Activated B cell treated with CpG ODN at 0.5 μM for 24 hours (primary cell): Measurements from ENCODE around the gene STARD4. TPM values are rescaled to one million over a fixed set of nuclear protein-coding genes. Genes with fewer than 3 reads are reported as not detected.

Experiments
- ATAC-seq: fragments of 200-7000 bp; cut with Tn5 transposase; one replicate; pipeline ENCODE4 v1.10.0; 2021; ENCODE audit warnings: low read depth, mild to moderate bottlenecking, moderate library complexity
- CTCF ChIA-PET: fragments of 350-600 bp; sonication (Branson Sonifier 250); formaldehyde crosslinking; loops from one replicate; lab custom pipeline; 2021; ENCODE audit warnings: antibody characterized with exemption; lab: Charles Lee
- POLR2A ChIA-PET: fragments of 350-600 bp; sonication (Branson Sonifier 250); formaldehyde crosslinking; loops from one replicate; lab custom pipeline; 2021; ENCODE audit warnings: antibody characterized with exemption; lab: Charles Lee
- DNase-seq: peaks from one replicate; pipeline ENCODE4 v3.0.0; 2022
- H3K27ac Mint-ChIP-seq: one replicate; pipeline ENCODE4 v1.8.0; 2020; ENCODE audit warnings: mixed read lengths
- H3K27me3 Mint-ChIP-seq: one replicate; pipeline ENCODE4 v1.8.0; 2021; ENCODE audit warnings: mixed read lengths
- H3K36me3 Mint-ChIP-seq: one replicate; pipeline ENCODE4 v1.8.0; 2021; ENCODE audit warnings: low read depth, mixed read lengths
- H3K4me1 Mint-ChIP-seq: one replicate; pipeline ENCODE4 v1.8.0; 2021; ENCODE audit warnings: mixed read lengths
- H3K4me3 Mint-ChIP-seq: one replicate; pipeline ENCODE4 v1.8.0; 2020; ENCODE audit warnings: mild to moderate bottlenecking, mixed read lengths
- H3K9me3 Mint-ChIP-seq: one replicate; pipeline ENCODE4 v1.8.0; 2020; ENCODE audit warnings: mixed read lengths
- intact Hi-C: fragments of 100-400 bp; cut with micrococcal nuclease; formaldehyde crosslinking; loops from one replicate; pipeline ENCODE4 v1.15.1; 2024
- total RNA-seq: library from RNA; stranded (reverse); gene quantifications from 2 replicates; pipeline ENCODE4 v1.2.3, GENCODE V29; 2022
- TF ChIP-seq, protein P1 (sequence below): fragments of 200-600 bp; IDR thresholded peaks from one replicate; pipeline ENCODE4 v1.8.0; 2022; ENCODE audit warnings: antibody characterized with exemption, mild to moderate bottlenecking

Gene STARD4
- total RNA-seq, 1 donor from 2014 or later: 40.3 TPM

GRCh38 chr5:111461255-111461671 lies 51.1 kb downstream of the STARD4 start:
- no peaks in the 10 kb centered on the region for H3K36me3 Mint-ChIP-seq
- H3K9me3 Mint-ChIP-seq: no peaks in the 10 kb centered on the region
- H3K4me3 Mint-ChIP-seq: no peak overlapping the region
- ATAC-seq: no peak
- H3K27me3 Mint-ChIP-seq: no peaks in the 10 kb centered on the region
- H3K27ac Mint-ChIP-seq: no peak overlapping the region
- intact Hi-C loops: no loop called here
- H3K4me1 Mint-ChIP-seq: no peaks in the 10 kb centered on the region
- ChIA-PET CTCF (no interaction called here), POLR2A (no interaction called here)
- no peak for DNase-seq
- TF ChIP-seq, protein P1, sequence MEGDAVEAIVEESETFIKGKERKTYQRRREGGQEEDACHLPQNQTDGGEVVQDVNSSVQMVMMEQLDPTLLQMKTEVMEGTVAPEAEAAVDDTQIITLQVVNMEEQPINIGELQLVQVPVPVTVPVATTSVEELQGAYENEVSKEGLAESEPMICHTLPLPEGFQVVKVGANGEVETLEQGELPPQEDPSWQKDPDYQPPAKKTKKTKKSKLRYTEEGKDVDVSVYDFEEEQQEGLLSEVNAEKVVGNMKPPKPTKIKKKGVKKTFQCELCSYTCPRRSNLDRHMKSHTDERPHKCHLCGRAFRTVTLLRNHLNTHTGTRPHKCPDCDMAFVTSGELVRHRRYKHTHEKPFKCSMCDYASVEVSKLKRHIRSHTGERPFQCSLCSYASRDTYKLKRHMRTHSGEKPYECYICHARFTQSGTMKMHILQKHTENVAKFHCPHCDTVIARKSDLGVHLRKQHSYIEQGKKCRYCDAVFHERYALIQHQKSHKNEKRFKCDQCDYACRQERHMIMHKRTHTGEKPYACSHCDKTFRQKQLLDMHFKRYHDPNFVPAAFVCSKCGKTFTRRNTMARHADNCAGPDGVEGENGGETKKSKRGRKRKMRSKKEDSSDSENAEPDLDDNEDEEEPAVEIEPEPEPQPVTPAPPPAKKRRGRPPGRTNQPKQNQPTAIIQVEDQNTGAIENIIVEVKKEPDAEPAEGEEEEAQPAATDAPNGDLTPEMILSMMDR: no peak

DNA sequence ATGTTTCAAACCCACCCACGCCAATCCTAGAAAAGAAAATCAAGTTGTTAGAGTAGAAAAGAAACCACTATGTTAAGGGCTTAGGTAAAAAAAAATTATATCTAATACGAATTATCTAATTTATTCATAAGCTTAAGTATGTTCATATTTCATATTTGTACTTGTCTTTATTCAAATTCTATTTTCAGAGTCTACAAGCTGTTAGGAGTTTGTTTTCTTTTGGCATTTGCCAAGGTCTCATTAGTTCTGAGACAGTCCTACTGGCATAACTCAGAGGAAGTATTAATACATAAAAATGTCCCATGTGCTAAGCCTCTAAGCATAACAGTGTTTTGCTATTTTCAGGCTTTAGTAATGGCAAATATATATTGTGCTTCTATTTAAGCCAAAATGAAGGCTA lies 57.6 kb downstream of the STARD4 start:
- Mint-ChIP-seq H3K4me1 (no peaks in the 10 kb centered on the region), H3K27ac (no peak overlapping the region), H3K9me3 (no peaks in the 10 kb centered on the region), H3K4me3 (no peak overlapping the region), H3K36me3 (no peaks in the 10 kb centered on the region), H3K27me3 (no peaks in the 10 kb centered on the region)
- intact Hi-C loops: no loop called here
- DNase-seq: no peak
- TF ChIP-seq, protein P1: no peak
- ChIA-PET POLR2A (no interaction called here), CTCF (no interaction called here)
- no peak for ATAC-seq

- ChIA-PET CTCF (no interaction called here), POLR2A (no interaction called here)
- TF ChIP-seq, protein P1: no peak
- ATAC-seq (no peak), DNase-seq (no peak)
- no peaks in the 10 kb centered on the region for H3K36me3 Mint-ChIP-seq
- H3K9me3 Mint-ChIP-seq: no peaks in the 10 kb centered on the region
- intact Hi-C loops: no loop called here
- no peak overlapping the region for H3K4me3 Mint-ChIP-seq
- H3K27ac Mint-ChIP-seq: no peak overlapping the region
- no peaks in the 10 kb centered on the region for H3K27me3 Mint-ChIP-seq
- no peaks in the 10 kb centered on the region for H3K4me1 Mint-ChIP-seq
Measured at GRCh38 chr5:111454198-111454622, 58.1 kb downstream of the STARD4 start.

DNA sequence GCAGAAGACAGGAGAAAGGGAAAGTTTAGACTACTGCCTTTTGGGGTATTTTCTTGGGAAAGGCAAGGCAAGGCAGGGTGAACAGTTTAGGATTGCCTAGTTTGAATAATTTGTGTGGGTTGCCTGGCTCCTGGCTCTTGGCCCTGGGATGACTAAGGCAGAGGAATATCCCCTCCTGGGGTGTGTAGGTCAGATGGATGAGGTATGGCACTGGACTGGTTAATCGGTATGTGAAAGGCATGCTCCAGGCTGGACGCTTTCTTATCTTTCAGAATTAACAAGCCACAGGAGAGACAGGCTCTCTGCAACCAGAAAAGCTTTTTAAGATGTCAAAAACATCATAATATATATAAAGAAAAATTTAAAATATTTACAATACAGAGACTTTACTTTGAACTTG lies 58.6 kb downstream of the STARD4 start:
- Mint-ChIP-seq H3K4me1 (no peaks in the 10 kb centered on the region), H3K27me3 (no peaks in the 10 kb centered on the region), H3K9me3 (no peaks in the 10 kb centered on the region), H3K27ac (no peak overlapping the region), H3K36me3 (no peaks in the 10 kb centered on the region), H3K4me3 (no peak overlapping the region)
- CTCF ChIA-PET: no interaction called here
- POLR2A ChIA-PET: no interaction called here
- TF ChIP-seq, protein P1: no peak
- intact Hi-C loops: no loop called here
- ATAC-seq: no peak
- no peak for DNase-seq

DNA sequence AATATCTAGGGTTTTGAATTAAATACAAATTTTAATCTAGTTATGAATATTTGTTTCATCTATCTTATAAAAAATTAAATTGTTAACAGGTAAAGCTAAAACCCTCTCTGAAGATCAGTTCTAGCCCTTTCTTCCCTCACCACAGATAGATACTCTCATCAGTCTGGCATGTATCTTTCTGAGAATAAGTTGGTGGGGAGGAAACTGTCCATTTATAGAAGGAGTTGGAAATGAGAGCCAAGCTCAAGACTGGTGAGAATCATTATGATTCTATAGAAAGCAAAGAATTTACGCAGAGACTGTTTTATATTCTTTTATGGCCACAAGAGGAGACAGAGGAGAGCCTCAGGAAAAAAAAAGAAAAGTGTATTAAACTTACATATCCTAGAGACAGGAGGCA lies 59.0 kb downstream of the STARD4 start:
- H3K4me3 Mint-ChIP-seq: no peak overlapping the region
- no peaks in the 10 kb centered on the region for H3K4me1 Mint-ChIP-seq
- no peak for DNase-seq
- no peak for ATAC-seq
- H3K36me3 Mint-ChIP-seq: no peaks in the 10 kb centered on the region
- no peaks in the 10 kb centered on the region for H3K27me3 Mint-ChIP-seq
- intact Hi-C loops: no loop called here
- CTCF ChIA-PET: no interaction called here
- TF ChIP-seq, protein P1: no peak
- no peaks in the 10 kb centered on the region for H3K9me3 Mint-ChIP-seq
- POLR2A ChIA-PET: no interaction called here
- no peak overlapping the region for H3K27ac Mint-ChIP-seq
